Muscle of back (tissue), 11 donors: ENCODE measurements around the gene DRGX. TPM values are rescaled to one million over a fixed set of nuclear protein-coding genes. Genes with fewer than 3 reads are reported as not detected.

Source experiments
- DNase-seq, 3 donors: peaks; one replicate each; pipeline versions ENCODE4 v3.0.0 to v3.0.0-alpha.2; 2013
- polyA plus RNA-seq, 10 donors: library from polyadenylated mRNA; unstranded; fragments of 120-200 nt; gene quantifications; one replicate each; pipeline ENCODE4 v1.2.1, GENCODE V29; 2013; ENCODE audit not compliant: insufficient read length in 10 of 10

The DRGX gene
- polyA plus RNA-seq, 10 donors: 0.10 to 0.26 TPM; not detected in 8

DNA sequence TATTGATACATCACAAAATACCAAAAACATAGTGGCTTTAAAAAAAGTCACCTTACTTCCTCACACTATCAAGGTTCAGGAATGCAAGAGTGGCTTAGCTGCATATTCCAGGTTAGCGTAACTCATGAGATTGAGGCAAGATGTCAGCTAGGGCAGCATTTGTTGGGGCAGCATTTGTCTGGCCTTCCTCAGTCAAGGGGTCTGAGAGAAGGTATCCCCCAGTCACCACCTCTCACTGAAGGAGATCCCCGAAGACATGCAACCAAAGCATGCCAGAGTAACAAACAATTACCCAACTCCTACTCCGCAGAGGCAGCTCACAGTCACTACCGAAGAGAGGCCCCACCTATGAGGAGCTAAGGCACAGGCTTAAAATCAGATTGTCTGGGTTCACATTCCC lies 48.5 kb downstream of the DRGX start:
- DNase-seq: no peak

DNA sequence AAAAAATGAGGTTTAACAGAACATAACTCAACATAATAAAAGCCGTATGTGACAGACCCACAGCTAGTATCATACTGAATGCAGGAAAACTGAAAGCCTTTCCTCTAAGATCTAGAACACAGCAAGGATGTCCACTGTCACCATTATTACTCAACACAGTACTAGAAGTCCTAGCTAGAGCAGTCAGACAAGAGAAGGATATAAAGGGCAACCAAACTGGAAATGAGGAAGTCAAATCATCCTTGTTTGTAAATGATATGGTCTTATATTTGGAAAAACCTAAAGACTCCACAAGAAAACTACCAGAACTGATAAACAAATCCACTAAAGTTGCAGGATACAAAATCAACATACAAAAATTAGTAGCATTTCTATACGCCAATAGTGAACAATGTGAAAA lies 51.0 kb downstream of the DRGX start:
- no peak for DNase-seq

GRCh38 chr10:49338604-49339003 lies 57.3 kb downstream of the DRGX start:
- no peak for DNase-seq

GRCh38 chr10:49335364-49335972 lies 60.4 kb downstream of the DRGX start:
- DNase-seq: no peak

GRCh38 chr10:49334964-49335363 lies 60.9 kb downstream of the DRGX start:
- no peak for DNase-seq

GRCh38 chr10:49333192-49333591 lies 62.7 kb downstream of the DRGX start:
- DNase-seq: no peak

- DNase-seq: no peak
Measured at GRCh38 chr10:49332768-49333167, 63.1 kb downstream of the DRGX start.

DNA sequence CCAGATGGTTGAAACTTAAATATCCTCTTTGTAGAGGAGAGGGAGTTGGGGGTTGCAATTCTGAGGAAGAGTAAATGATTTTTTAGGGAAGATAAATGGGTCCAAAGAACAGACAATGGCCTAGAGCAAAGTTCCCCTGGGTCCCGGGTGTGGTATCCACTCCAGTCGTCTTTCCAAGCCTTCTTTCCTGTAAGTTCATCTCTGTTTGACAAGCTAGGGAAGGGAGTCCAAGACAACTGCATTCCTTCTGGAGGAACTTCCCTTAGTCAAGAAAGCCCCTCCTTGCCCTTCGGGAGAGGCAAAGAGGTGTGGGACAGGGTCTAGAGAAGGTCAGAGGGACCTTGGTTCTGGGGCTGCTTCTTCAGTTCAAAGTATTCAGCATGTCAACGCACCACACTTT lies 63.6 kb downstream of the DRGX start:
- DNase-seq: no peak

DNA sequence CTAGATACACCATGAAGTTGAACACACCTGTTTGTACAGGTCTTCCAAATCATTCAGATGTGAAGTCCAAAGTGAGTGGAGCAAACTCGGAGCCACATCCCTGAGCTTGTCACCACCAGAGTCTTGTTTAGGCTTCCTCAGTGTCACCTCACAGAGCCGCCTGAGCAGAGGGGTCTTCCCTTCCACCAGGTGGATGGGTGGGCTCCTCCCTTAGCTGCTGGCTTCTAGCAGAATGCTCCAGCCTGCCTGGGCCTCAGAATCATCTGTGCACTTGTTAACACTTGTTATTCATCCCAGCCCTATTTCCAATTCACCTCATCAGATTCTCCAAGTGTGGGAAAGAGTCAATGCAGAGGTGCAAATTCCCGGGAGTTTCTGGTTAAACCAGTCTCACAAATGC lies 64.5 kb downstream of the DRGX start:
- DNase-seq: no peak

- no peak for DNase-seq
Measured at GRCh38 chr10:49330127-49330665, 65.7 kb downstream of the DRGX start.

- no peak for DNase-seq
Measured at GRCh38 chr10:49329146-49329505, 66.8 kb downstream of the DRGX start.

GRCh38 chr10:49328401-49329145 lies 67.3 kb downstream of the DRGX start:
- no peak for DNase-seq

- DNase-seq: no peak
Measured at GRCh38 chr10:49327036-49327813, 68.7 kb downstream of the DRGX start.

DNA sequence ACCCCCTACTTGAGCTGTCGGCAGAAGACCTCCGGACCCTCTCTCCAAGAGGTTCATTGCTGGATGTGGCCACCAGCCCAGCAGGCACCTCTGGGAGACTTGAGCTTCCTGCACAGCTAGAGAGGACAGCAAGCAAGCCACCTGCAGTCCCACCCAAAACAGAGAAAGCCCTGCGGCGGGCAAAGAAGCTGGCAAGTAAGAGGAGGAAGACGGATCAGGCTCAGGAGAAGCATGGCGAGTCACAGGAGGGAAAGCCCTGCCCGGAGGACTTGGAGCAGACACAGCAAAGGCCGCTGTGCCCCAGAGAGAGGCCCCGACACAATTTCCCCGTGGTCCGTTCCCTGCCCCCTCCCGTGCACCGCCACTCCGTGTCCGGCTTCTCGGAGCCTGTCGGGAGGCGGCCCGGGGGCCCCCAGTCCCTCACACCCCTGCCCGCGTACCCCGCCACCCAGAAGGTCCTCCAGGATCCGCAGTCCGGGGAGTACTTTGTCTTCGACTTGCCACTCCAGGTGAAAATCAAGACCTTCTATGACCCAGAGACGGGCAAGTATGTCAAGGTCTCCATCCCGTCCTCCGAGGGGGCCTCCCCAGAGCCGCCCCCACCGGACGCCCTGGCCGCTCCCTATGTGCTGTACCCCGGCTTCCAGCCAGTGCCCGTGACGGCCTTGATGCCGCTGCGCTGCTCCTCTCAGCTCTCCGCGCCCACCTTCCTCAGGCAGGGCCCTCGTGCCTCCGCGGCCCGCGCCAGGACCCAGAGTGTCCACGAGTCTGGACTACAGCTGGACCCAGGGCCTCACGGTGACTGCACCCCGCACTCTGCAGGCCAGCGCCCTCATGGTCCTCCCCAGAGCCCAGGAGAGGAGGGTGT lies 69.7 kb downstream of the DRGX start:
- DNase-seq: no peak

GRCh38 chr10:49325131-49325915 lies 70.6 kb downstream of the DRGX start:
- no peak for DNase-seq

DNA sequence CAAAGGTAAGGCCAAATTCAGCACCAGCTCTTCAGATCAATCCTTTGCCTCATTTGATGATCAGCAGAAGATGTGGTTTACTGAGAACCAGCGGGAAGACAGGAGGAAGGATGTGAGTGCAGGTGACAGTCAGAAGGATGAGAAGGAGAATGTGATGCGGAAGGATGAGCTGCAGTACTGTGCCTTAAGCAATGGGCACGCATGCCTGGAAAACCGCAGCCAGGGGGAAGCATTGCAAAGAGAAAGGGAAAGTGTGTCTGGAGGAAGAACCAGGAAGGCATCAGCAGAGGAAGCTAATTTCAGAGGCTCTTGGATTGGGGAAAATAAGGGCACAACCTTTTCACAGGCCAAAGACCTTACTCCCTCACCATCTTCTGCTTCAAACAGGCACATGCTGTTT lies 71.2 kb downstream of the DRGX start:
- no peak for DNase-seq

DNA sequence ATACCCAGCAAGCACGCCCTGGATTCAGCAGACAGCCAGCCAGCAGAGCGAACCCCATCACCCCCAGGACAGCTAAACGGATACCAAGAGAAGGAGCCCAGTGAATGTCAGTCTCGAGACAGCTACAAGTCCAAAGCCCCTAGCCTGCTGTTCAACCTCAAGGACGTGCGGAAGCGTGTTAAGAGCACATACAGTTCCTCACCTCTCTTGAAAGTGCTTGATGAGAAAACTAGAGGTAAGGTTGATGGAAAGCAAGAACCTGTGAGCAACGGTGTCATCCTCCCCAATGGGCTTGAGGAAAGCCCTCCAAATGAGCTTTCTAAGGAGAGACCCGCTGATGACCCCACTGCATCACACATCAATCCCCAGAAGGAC lies 72.0 kb downstream of the DRGX start:
- DNase-seq: no peak

DNA sequence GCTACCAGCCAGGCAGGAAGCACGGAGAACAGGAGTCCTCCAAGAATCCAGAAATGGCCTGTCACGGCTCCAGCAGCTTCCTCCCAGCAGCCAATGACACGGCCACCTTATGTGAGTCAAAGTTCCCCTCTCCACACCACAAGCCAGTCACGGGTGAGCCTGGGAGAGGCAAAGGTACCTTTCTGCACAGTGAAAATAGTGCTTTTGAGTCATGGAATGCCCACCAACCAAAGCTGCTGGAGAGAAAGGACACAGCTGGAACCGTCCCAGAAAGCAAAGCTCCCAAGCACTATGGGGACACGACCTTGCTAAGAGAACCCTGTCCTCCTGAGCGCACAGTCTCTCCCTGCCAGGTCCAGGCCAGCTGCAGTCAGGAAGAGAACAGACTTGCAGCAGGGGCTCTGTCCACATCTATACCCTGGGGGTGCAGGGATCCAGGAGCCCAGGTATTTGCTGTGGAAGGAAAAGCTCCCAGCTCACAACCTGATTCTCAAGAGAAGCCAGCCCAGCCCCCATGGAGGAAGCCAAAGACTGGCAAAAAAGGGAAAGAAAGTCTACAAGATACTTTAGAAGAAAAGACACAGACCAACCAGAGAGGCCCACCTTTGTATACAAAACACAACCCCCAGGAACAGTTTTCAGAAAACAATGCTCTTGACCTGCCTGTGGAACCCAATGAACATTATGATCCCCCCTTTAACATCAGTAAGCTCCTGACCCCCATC lies 72.6 kb downstream of the DRGX start:
- no peak for DNase-seq

- no peak for DNase-seq
Measured at GRCh38 chr10:49322371-49323170, 73.3 kb downstream of the DRGX start.
